Measurements from ENCODE around the gene ST3GAL5.
A peak's percentile ranks its signal among the peaks of the same experiment; 100 is the strongest.
"Not testable (repeated sequence)": the region's sequence is repeated elsewhere in the genome, so short reads cannot be mapped to it uniquely, and the experiment has no call there.

Gene ST3GAL5

DNA sequence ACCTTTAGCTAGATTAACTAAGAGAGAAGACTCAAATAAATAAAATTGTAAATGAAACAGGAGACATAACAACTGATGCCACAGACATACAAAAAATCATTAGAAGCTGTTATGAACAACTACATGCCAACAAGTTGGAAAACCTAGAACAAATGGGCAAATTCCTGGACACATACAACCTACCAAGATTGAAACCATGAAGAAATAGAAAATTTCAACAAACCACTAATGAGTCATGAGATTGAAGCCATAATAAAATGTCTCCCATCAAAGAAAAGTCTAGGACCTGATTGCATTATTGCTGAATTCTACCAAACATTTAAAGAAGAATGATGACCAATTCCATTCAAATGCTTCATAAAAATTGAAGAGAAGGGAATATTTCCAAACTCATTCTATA is 54.3 kb downstream of the ST3GAL5 start:
- H3K4me3 ChIP-seq (ENCODE audit: low read depth, low read length): no peak overlapping the region
- H3K27me3 ChIP-seq (ENCODE audit: insufficient read depth, low read depth, severe bottlenecking): no peaks in the 10 kb centered on the region
- no peak for DNase-seq
- H3K36me3 ChIP-seq: no peaks in the 10 kb centered on the region
- no peaks in the 10 kb centered on the region for H3K9me3 ChIP-seq (ENCODE audit: severe bottlenecking)
- no peak for TF ChIP-seq CTCF (IDR thresholded peaks at IDR 0.05; ENCODE audit: low read depth, low read length)
- H3K27ac ChIP-seq: no peak overlapping the region

- TF ChIP-seq CTCF (IDR thresholded peaks at IDR 0.05; ENCODE audit: low read depth, low read length): no peak
- no peaks in the 10 kb centered on the region for H3K27me3 ChIP-seq (ENCODE audit: insufficient read depth, low read depth, severe bottlenecking)
- H3K9me3 ChIP-seq (ENCODE audit: severe bottlenecking): no peaks in the 10 kb centered on the region
- DNase-seq: no peak
- H3K4me3 ChIP-seq (ENCODE audit: low read depth, low read length): no peak overlapping the region
- H3K27ac ChIP-seq: no peak overlapping the region
- no peaks in the 10 kb centered on the region for H3K36me3 ChIP-seq
Measured at GRCh38 chr2:85831735-85832134, 57.1 kb downstream of the ST3GAL5 start.

DNA sequence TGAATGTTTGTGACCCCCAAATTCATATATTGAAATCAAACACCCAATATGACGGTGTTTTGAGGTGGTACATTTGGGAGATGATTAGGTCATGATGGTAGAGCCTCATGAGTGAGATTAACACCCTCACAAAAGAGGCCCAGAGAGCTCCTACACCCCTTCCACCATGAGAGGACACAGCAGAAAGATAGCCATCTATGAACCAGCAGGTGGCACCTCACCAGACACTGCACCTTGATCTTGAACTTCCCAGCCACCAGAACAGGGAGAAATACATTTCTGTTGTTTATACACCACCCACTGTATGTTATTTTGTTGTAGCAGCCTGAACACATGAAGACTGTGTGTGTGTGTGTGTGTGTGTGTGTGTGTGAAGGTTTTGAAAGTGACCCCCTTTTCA is 58.1 kb downstream of the ST3GAL5 start:
- Histone ChIP-seq H3K27ac (no peak overlapping the region), H3K9me3 (ENCODE audit: severe bottlenecking) (no peaks in the 10 kb centered on the region), H3K36me3 (no peaks in the 10 kb centered on the region), H3K27me3 (ENCODE audit: insufficient read depth, low read depth, severe bottlenecking) (no peaks in the 10 kb centered on the region), H3K4me3 (ENCODE audit: low read depth, low read length) (no peak overlapping the region)
- TF ChIP-seq CTCF (IDR thresholded peaks at IDR 0.05; ENCODE audit: low read depth, low read length): peak; percentile 47
- DNase-seq: no peak

- H3K27me3 ChIP-seq (ENCODE audit: insufficient read depth, low read depth, severe bottlenecking); H3K36me3 ChIP-seq; DNase-seq; H3K9me3 ChIP-seq (ENCODE audit: severe bottlenecking); H3K4me3 ChIP-seq (ENCODE audit: low read depth, low read length); H3K27ac ChIP-seq: not testable (repeated sequence)
Measured at GRCh38 chr2:85829394-85829793, 59.4 kb downstream of the ST3GAL5 start.

- Histone ChIP-seq H3K27me3 (ENCODE audit: insufficient read depth, low read depth, severe bottlenecking) (no peaks in the 10 kb centered on the region), H3K36me3 (no peaks in the 10 kb centered on the region), H3K9me3 (ENCODE audit: severe bottlenecking) (no peaks in the 10 kb centered on the region), H3K4me3 (ENCODE audit: low read depth, low read length) (no peak overlapping the region), H3K27ac (no peak overlapping the region)
- no peak for TF ChIP-seq CTCF (IDR thresholded peaks at IDR 0.05; ENCODE audit: low read depth, low read length)
- no peak for DNase-seq
Measured at GRCh38 chr2:85828725-85829124, 60.1 kb downstream of the ST3GAL5 start.

DNA sequence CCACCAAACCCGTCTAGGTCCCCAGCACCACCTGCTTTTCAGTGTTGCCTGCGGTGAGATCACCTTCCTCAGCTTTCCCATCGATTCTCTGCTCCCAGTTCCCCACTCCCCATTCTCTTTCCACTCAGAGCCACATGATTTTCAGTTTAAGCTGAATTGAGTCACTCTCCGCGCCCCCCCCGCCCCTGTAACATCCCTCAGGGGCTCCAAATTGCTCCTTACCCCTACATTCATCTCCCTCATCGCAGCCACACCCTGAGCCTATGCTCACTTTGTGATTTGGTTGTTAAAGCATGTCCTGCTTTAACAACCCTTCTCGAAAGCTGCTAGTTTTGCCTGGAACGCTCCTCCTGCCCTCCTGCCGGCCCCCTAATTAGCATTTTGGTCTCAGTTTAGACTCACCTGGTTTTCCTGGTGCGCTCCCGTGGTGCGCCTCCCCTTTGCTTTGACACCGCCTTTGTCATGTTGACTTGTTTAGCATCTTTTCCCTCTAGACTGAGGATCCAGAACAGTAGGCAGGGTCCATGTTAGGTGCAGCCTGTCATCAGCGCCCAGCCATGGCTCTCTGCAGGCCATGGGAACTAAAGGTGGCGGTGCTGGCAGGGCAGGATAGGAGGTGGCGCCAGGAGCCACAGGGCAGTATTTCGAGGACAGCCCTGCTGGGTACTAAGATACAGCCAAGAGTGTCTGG is 60.8 kb downstream of the ST3GAL5 start:
- H3K4me3 ChIP-seq (ENCODE audit: low read depth, low read length): no peak overlapping the region
- TF ChIP-seq CTCF (IDR thresholded peaks at IDR 0.05; ENCODE audit: low read depth, low read length): no peak

More for the DNA sequence above, 60.8 kb downstream of the ST3GAL5 start:
- H3K27me3 ChIP-seq (ENCODE audit: insufficient read depth, low read depth, severe bottlenecking): no peaks in the 10 kb centered on the region
- no peaks in the 10 kb centered on the region for H3K36me3 ChIP-seq
- no peaks in the 10 kb centered on the region for H3K9me3 ChIP-seq (ENCODE audit: severe bottlenecking)
- no peak overlapping the region; the same call in 1 of the 2 replicates for H3K27ac ChIP-seq
- DNase-seq: no peak
